Loucy (cell line): Measurements from ENCODE around the gene ELL2.

Source experiments
- CTCF ChIP-seq: fragments of 200-600 bp; sonication (generic); conservative IDR thresholded peaks from 2 replicates; pipeline ENCODE4 v1.5.1; 2014; ENCODE audit warnings: mild to moderate bottlenecking, antibody characterized with exemption, low read length
- EZH2phosphoT487 ChIP-seq: fragments of 200-600 bp; IDR thresholded peaks from 2 replicates; pipeline ENCODE4 v1.6.1; 2018; ENCODE audit warnings: antibody characterized with exemption, mild to moderate bottlenecking, moderate library complexity, borderline replicate concordance

- TF ChIP-seq CTCF (no peak), EZH2phosphoT487 (no peak)
These were observed 9.7 kb downstream of the ELL2 start for GRCh38 chr5:95951916-95952315.
